T-helper 1 cell treated with Interleukin-12 subunit alpha and Interleukin-12 subunit beta and Interleukin-4 antibody, amounts not matched to agents 30 ng/mL and 1 ng/mL, for 36 hours (primary cell): ENCODE data around the gene DCTN5. TPM values are rescaled to one million over a fixed set of nuclear protein-coding genes. Genes with fewer than 3 reads are reported as not detected.

Source experiments
- intact Hi-C: fragments of 100-400 bp; cut with micrococcal nuclease; formaldehyde crosslinking; loops from one replicate; pipeline ENCODE4 v1.15.1; 2024
- total RNA-seq: library from RNA; stranded (reverse); gene quantifications from 2 replicates; pipeline ENCODE4 v1.2.3, GENCODE V29; 2022

DCTN5 gene
- total RNA-seq, 1 donor from 2014 or later, result 106 TPM

DNA sequence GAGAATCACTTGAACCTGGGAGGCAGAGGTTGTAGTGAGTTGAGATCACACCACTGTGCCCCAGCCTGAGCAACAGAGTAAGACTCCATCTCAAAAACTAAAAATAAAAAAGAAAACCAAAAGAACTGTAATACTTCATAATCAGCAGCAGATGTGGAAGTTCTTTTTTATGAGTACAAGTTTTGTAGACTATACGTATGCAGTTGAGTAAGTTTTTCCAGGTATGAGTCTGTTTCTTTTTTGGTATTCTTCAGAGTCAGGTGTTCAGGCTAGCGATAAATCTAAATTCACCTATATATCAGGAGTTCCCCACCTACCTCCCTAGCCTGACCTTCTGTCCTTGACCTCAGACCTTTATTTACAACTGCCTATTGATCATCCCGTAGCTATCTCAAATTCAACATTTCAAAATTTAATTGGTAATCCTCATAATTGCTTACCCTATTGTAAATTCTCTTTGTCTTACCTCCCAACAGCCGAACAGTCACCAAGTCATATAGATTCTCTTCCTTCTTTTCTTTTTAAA lies 10.7 kb downstream of the DCTN5 start:
- intact Hi-C loops, result no loop called here

DNA sequence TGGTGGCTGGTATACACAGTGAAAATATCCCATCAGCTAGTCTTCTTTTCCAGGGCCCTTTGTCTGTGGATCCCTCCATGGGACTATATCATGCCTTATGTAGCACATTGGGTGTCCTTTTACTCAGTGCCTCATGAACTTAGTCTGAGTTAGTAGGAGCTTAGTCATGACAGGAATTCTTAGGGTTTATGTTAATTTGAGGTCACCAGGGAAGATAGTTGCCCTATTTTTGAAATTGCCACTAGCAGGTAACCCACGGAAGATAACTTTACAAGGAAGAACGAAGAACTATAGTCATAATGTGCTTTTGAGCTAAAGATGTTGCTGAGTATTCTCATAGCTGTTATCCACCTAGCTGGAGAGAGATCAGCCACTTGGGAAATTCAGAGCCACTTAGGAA lies 22.7 kb downstream of the DCTN5 start:
- intact Hi-C loops, result no loop called here

DNA sequence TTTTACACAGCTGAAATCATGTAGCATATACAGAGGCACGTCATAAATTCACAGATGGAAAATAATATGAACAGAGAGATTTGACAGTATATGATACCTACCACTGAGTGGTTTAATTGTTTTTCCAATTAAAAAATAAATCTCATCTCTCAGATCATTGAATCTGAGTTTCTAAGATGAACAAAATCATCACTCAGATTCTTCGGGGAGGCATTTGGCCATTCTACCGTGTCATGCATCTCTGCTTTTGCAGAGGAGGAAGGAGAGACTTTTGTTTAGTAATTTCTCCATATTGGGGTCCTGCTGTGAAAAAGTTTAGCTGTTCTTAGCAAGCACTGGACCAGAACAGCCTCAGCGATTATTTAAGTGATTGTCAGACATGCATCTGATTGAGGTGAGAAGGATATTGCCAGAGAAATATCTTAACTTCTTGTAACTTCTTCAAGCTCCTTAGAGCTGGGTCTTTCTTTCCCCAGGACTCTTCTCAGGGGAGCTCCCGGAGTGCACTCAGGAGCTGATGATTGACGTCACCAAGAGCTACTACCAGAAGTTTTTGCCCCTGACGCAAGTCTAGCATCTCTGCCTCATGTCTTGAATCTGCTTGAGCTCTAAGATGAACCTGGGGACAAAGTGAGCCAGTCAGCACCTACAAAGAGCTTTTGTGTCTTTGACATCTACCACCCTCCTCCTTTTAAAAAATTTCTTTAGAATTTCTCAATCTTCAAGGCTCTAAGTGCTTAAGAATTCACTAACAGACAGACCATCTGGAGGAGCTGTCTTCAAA lies 25.5 kb downstream of the DCTN5 start:
- intact Hi-C loops, result no loop called here

DNA sequence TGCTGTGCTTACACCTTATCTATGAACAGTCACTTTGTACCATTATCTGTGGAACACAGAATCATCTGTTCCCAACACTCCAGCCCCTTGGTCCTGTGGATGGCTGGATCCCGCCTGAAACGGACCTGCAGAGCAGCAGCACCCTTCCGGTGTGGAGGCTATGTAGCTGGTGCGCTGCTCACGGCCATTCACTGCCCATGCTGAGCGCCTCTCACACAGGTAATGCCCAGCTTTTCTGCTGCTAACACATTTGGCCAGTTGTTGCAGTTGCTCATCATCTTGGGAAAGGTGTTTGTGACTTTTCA lies 26.0 kb downstream of the DCTN5 start:
- intact Hi-C loops, result no loop called here

DNA sequence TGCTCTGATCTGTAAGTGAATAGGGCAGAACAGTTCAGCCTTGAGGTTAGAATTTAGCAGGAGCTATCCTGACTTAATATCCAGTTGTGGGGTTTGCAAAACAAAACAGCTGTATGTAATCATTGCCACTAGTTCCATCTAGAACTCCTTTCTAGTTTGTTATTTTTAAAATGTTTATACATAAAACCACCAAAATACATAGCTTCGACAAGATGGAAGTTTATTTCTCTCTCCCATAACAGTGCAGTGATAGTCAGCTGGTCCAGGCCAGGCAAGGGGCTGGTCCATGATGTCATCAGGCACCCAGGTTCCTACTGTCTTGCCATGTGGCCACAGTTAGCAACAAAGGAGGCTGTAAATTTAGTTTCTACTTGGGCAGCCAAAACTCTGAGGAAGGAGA lies 27.0 kb downstream of the DCTN5 start:
- intact Hi-C loops, result no loop called here

DNA sequence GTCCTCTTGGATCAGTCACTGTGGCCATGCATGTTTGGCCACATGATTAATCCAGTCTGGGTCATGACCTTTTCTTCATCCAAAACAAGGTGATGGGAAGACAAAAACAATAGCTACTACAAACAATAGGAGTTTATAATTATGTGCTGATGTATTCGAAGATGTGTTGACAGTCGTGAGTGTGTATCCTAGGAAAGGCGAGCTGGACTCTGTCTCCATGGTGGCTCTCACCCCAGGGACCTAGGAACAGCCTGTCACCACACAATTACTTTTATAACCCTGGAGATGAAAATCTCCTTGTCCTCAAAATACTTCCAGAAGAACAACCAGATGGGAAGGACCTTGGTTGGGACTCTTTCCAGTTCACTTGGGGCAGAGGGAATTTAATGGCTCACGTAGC lies 27.6 kb downstream of the DCTN5 start:
- intact Hi-C loops, result no loop called here

DNA sequence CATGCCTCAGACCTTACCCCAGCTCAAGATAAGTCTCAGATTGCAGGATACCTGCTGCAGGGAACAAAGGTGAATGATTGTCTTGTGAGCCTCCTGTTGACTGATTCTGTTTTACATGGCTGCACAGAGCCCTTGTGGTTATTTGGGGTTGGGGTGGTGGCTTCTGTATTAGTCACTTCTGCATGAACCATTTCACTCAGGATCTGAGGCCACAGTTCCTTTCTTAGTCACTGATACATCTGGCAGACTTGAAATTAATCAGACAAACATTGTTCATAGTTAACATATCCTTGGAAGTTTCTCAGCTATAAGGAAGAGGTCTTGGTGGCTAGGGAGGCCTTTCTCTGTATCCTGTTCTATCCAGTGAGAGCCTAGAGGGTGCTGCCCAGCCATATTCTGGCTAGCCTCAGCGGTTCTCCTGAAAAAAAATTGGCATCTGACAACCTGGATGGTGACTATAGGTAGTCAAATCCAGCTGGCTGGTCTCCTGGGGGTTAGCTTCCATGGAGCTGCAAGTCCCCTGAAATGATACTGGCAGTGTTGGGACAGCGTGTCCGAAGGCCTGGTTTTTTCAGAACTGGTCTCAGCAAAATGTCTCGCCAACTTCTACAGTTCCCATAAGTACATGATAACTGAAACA lies 29.0 kb downstream of the DCTN5 start:
- intact Hi-C loops, result loop anchor here (1.0 to 10.0 kb wide), 3 partner anchors 8 to 345 kb away; partner anchors contain the start of genes COG7 and PLK1

DNA sequence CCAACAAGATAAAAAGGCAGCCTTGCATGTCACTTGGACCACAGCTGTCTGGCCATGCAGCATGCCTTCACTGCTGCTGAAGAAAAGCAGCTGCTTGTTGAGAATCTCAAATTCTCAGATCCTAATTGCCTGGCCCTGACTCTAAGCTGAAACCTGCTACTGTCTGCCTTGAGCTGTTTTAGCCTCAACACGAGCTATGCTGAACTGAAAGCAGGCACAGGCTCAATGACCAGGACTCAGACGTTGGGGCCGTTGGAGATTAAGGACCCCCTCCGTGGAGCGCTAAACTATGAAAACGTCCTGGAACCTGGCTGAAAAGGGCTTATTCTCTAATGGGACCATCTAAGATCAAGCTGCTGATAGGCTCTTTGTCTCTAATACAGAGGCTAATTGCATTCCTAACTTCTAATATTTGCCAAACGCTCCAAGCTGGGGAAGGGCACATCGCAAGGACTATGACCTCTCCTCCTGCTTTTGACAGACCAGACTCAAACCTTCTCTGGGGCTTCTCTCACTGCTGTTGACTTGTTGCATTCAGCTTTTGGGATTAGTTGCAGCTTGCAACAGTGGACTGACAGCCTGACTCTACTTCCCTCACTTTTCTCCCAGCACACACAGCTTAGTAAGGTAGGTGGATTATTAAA lies 32.8 kb downstream of the DCTN5 start:
- intact Hi-C loops, result loop anchor here (10.0 kb wide), 2 partner anchors 219 to 341 kb away; partner anchors contain the start of gene COG7

DNA sequence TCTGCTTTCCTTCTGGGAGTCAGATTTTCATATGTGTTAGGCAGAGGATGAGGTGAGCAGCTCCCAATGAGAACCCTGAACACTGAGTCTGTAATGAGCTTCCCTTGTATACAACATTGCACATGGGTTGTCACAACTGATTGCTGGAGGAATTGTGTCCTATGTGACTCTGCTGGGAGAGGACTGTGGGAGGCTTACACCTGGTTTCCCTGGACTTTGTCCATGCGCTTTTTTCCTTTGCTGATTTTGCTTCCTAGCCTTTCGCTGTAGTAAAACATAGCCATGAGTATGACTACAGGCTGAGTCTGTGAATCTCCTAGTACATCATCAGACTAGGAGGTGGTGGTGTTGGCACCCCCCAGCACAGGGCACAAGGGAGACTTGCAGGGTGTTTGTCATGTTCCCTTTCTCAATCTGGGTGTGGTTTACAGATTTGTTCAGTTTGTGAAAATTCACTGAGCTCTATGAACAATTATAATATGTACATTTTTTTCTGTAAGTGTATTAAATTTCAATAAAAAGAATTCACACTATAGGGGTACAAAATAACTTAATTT lies 35.7 kb downstream of the DCTN5 start:
- intact Hi-C loops, result loop anchor here (5.0 to 10.0 kb wide), 3 partner anchors 170 to 338 kb away; partner anchors contain the start of gene COG7

DNA sequence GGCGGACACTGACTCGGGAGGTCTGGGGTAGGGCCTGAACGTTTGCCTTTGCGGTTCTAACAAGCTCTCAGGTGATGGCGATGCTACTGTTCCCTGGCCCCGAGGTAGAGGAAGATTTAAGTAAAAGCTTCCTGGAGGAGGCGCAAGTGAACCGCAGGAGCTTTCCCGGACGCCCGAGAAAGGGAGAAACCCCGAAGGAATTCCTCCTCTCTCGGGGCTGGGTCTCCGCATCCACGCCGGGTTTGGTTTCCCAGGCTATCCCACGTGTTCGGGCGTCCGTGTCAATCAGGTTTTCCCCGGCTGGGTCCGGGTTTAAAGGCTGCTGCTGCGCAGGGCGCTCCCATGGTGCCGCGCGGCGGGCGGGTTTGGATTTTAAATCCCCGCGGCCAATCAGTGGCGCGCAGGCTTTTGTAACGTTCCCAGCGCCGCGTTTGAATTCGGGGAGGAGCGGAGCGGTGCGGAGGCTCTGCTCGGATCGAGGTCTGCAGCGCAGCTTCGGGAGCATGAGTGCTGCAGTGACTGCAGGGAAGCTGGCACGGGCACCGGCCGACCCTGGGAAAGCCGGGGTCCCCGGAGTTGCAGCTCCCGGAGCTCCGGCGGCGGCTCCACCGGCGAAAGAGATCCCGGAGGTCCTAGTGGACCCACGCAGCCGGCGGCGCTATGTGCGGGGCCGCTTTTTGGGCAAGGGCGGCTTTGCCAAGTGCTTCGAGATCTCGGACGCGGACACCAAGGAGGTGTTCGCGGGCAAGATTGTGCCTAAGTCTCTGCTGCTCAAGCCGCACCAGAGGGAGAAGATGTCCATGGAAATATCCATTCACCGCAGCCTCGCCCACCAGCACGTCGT lies 37.4 kb downstream of the DCTN5 start, which contains the start of gene PLK1:
Gene PLK1 (plus strand): TSS at position 460 of the 844 bp plus-strand sequence. CDS start 44 bp downstream, at position 504.
- intact Hi-C loops, result loop anchor here (1.0 to 10.0 kb wide), 9 partner anchors 8 to 861 kb away; partner anchors contain the start of genes COG7, DCTN5, EARS2 and NDUFAB1

DNA sequence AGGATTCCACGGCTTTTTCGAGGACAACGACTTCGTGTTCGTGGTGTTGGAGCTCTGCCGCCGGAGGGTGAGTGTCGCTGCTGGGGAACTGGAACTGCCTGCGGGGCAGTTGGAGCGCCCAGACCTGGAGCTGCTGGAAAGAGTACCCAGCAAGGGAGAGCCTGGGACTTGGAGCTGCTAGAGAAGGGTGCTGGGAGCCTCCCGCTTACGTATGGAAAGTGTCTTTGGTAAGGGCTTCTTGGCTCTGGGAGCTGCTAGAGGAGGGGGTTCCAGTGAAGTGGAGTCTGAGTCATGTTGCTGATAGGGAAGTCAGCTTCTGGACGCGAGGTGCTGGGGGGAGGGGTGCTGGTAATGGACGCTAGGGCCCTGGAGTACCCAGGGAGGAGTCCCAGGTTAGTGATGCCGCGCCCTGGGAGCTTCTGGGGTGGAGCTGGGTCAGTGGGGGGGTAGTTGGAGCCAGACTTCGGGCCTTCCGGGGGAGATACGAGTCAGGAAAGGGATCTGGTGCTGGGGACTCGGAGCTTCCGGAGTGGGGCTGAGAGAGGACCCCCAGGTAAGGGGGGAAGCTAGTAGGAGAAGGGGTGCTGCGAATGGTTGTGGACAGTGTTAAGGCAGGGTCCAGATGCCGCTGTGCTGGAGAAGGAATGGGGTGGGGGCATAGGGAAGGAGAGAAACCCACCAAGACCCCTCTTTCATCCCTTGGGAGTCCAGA lies 38.2 kb downstream of the DCTN5 start:
- intact Hi-C loops, result loop anchor here (5.0 to 10.0 kb wide), 3 partner anchors 172 to 335 kb away; partner anchors contain the start of gene COG7

DNA sequence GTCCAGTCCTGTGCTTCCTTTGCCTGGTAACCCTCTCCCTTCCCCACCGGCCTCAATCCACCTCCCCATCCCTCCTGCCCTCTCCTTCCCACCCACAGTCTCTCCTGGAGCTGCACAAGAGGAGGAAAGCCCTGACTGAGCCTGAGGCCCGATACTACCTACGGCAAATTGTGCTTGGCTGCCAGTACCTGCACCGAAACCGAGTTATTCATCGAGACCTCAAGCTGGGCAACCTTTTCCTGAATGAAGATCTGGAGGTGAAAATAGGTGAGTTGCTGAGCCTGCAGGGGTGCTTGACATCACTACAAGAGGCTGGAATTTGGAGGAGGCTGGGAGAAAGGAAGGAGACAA lies 38.7 kb downstream of the DCTN5 start:
- intact Hi-C loops, result loop anchor here (5.0 to 10.0 kb wide), 3 partner anchors 173 to 335 kb away; partner anchors contain the start of gene COG7

DNA sequence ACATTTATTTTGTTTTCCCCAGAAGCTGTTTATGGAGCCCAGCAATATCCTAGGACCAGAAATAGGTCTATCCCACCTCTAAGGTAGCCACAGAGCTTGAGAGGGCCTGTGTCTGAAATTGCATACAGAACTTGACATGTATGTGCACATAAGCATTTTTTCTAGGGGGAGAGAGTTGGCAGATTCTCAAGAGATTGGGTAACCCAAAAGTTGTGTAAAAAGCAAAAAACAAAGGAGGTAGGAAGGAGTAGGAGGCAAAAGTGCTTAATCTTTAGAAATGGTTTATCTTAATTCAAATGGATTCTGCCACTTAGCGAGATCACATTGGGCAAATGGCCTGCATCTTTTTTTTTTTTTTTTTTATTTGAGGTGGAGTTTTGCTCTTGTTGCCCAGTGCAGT lies 40.9 kb downstream of the DCTN5 start:
- intact Hi-C loops, result no loop called here

DNA sequence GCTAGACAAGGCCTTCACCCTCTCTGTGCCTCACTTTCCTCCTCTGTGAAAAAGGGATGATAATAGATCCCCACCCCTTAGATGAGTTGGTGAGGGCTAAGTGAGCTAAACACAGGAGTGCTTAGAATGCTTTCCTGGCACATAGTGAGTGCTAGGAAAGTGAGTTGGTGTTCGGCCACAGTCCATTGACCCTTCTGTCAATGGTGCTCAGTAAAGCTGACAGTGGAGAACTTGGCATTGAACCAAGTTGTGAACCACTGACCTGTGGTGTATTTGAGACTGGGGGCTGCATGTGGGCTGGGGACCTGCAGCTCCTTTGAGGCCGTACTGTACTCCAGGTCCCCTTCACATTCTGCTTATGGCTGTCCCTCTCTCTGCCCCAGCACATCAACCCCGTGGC lies 42.2 kb downstream of the DCTN5 start:
- intact Hi-C loops, result no loop called here

DNA sequence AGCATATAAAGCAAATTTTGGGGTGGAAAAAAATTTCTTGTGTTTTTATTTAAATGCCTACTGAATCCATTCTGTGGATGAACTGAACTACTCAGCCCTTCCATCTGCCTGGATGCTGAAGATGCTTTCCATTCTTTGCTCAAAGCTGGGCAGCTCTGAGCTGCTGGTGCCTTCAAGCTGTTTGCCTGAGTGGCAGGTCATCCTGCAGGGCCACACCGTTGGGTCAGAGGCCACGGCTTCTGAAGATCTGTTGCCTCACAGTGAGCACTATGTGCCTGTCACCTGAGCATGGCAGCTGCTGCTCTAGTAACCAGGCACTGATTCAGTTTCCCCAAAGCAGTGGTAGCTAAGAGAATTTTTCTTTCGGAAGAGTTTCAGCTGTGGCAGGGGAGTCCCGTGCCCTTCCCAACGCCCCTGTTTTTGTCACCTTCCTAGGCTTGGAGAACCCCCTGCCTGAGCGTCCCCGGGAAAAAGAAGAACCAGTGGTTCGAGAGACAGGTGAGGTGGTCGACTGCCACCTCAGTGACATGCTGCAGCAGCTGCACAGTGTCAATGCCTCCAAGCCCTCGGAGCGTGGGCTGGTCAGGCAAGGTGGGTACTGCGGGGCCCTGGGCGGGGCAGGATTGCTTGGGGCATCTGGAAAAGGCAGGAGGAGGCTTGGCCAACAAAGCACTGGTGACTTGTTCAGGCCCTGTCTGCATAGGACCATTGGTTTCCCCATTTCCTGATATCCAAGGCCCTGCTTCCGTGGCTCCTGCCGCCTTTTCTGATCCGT lies 46.0 kb downstream of the DCTN5 start:
- intact Hi-C loops, result no loop called here

DNA sequence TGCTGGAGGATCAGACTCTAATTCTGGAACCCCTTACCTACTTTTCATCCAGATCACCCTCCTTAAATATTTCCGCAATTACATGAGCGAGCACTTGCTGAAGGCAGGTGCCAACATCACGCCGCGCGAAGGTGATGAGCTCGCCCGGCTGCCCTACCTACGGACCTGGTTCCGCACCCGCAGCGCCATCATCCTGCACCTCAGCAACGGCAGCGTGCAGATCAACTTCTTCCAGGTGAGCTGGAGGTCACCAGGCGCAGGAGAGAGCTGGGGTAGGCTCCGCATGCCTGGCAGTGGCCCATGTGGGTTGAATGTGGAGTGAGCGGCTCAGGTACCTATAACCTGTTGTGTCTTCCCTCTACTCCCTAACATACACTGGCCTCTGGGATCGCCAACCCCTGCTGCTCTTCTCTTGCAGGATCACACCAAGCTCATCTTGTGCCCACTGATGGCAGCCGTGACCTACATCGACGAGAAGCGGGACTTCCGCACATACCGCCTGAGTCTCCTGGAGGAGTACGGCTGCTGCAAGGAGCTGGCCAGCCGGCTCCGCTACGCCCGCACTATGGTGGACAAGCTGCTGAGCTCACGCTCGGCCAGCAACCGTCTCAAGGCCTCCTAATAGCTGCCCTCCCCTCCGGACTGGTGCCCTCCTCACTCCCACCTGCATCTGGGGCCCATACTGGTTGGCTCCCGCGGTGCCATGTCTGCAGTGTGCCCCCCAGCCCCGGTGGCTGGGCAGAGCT lies 48.3 kb downstream of the DCTN5 start:
- intact Hi-C loops, result no loop called here

DNA sequence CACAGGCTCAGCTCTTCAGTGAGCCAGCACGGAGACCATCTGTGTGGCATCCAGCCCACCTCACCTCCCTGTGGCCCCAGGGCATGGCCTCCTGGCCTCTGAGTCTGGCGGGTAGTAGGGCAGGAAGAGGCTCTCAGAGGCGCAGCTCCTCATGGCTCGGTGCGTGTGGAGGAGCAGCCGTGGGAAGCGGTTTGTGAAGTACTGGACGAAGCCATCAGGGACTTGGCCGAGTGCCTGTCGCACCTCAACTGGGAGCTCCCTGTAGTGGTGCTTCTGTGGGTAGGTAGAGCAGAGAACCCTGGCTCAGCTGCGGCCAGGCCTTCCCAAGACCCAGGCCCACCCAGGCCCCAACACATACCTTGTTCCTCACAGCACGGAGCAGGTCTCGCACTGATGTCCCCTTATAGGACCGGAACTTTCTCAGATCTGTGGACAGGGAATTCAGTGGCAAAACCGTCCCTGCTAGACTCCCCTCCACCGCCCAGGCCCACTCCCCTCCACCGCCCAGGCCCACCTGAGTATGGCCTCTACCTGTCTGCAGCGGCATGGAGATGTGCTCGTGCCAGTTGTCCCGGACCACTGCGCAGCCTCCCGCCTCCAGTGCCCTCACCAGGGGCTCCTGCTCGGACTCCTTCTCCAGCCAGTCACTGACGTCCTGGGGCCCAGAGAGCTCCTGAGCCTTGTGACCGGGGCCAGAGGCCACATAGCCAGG lies 49.7 kb downstream of the DCTN5 start:
- intact Hi-C loops, result no loop called here
